ENCODE measurements around the gene POM121C. TPM values are rescaled to one million over a fixed set of nuclear protein-coding genes. Genes with fewer than 3 reads are reported as not detected.

Gene POM121C
- total and polyA plus RNA-seq, 10 of the 15 experiments (the other 5 are each of a cell fraction or from before 2014, with no cell fraction given), result 6.3 to 62.8 (median 17.1) TPM

GRCh38 chr7:75531359-75531821 lies 45.3 kb upstream of the POM121C start:
- Histone ChIP-seq H3K4me1 (ENCODE audit: control insufficient read depth, insufficient read depth, low read length) (peaks cover 11% of the 10 kb centered on the region), H3K4me3 (no peak overlapping the region), H2AFZ (ENCODE audit: control insufficient read depth, low read depth, low read length) (no peak overlapping the region), H3K4me2 (ENCODE audit: control insufficient read depth, insufficient read depth) (no peak overlapping the region), H3K9me3 (replicated peaks; ENCODE audit: control insufficient read depth, insufficient read depth, low read length) (no peaks in the 10 kb centered on the region), H3K36me3 (ENCODE audit: control insufficient read depth in 2 of 2, insufficient read depth in 2 of 2, low read length in 1 of 2) (no peaks in the 10 kb centered on the region), H3K79me2 (ENCODE audit: control insufficient read depth, insufficient read depth, low read length) (peaks cover 16% of the 10 kb centered on the region), H4K20me1 (ENCODE audit: control insufficient read depth, insufficient read depth) (no peaks in the 10 kb centered on the region), H3K27ac (ENCODE audit: control insufficient read depth, insufficient read depth) (no peak overlapping the region), H3K9ac (ENCODE audit: control insufficient read depth, insufficient read depth, low read length) (no peak overlapping the region), H3K27me3 (replicated peaks in 1 of 2; ENCODE audit: control insufficient read depth in 2 of 2, insufficient read depth in 2 of 2, low read length in 1 of 2) (no peaks in the 10 kb centered on the region)
- no TSS peak for BruUV-seq (replicated peaks)
- ATAC-seq (no peak), DNase-seq (ENCODE audit: low read depth, low spot score) (no peak), FAIRE-seq (no peak)
- 95% methylated on average over 6 of the region's 6 CpGs for WGBS (ENCODE audit: insufficient coverage, insufficient replicate concordance, low lambda C conversion rate, missing lambda C conversion rate)
- in situ Hi-C loops (cut with MboI), result no loop called here
- ChIA-PET SMC1A (ENCODE audit: uncharacterized antibody, unreplicated experiment) (interaction anchor here (0.6 kb wide), 1 partner anchor 47 kb away, joined by 4 read pairs; no protein-coding TSS in a partner anchor), POLR2A (interaction anchor here (0.6 kb wide), 1 partner anchor 158 kb away, joined by 4 read pairs; no protein-coding TSS in a partner anchor), CTCF (interaction anchor here (0.7 to 1.2 kb wide), 2 partner anchors 92 to 231 kb away, joined by 4 read pairs; no protein-coding TSS in a partner anchor), RAD21 (ENCODE audit: unreplicated experiment) (no interaction called here)
- intact Hi-C loops (cut with micrococcal nuclease; ENCODE audit: unreplicated experiment), result loop anchor here (10.0 kb wide), 1 partner anchor 103 kb away; no protein-coding TSS in a partner anchor
- no peak for TF ChIP-seq RUNX3 (IDR thresholded peaks at IDR 0.05; ENCODE audit: low read length)
- TF ChIP-seq CHD1 (IDR thresholded peaks at IDR 0.05; ENCODE audit: low read depth, low read length), result no peak
- no peak for TF ChIP-seq MXI1 (IDR thresholded peaks at IDR 0.05; ENCODE audit: low read depth, low read length)
- no peak for TF ChIP-seq ATF3 (IDR thresholded peaks at IDR 0.05; ENCODE audit: borderline replicate concordance, extremely low read depth, low read depth, low read length)
- no peak for TF ChIP-seq EZH2 (IDR thresholded peaks at IDR 0.05; ENCODE audit: borderline replicate concordance, control insufficient read depth, low read depth, low read length)
- no peak for TF ChIP-seq POLR2A (IDR thresholded peaks at IDR 0.05; ENCODE audit: low read depth, low read length)
- no peak for TF ChIP-seq DPF2 (IDR thresholded peaks at IDR 0.05)
- TF ChIP-seq PKNOX1 (IDR thresholded peaks at IDR 0.05), result no peak
- TF ChIP-seq SMC3 (IDR thresholded peaks at IDR 0.05; ENCODE audit: borderline replicate concordance, low read length), result no peak
- TF ChIP-seq KLF5 (IDR thresholded peaks at IDR 0.05; ENCODE audit: partially characterized antibody), result no peak
- TF ChIP-seq YBX1 (IDR thresholded peaks at IDR 0.05), result no peak
- TF ChIP-seq NR2C2 (IDR thresholded peaks at IDR 0.05; ENCODE audit: borderline replicate concordance, control insufficient read depth, insufficient read length, low read depth), result no peak
- TF ChIP-seq PRDM15 (CRISPR knock-in tag; IDR thresholded peaks at IDR 0.05), result no peak
- TF ChIP-seq MYB (IDR thresholded peaks at IDR 0.05; ENCODE audit: borderline replicate concordance, low read depth, low read length), result no peak
- TF ChIP-seq E2F4 (IDR thresholded peaks at IDR 0.05; ENCODE audit: low read depth, low read length), result no peak
- TF ChIP-seq NKRF (conservative IDR thresholded peaks at IDR 0.05), result no peak
